ENCODE data around the gene OR52N4. TPM values are rescaled to one million over a fixed set of nuclear protein-coding genes. Genes with fewer than 3 reads are reported as not detected.
A peak's percentile ranks its signal among the peaks of the same experiment; 100 is the strongest.

The OR52N4 gene
- total and polyA plus RNA-seq, 9 of the 15 experiments (the other 6 are each of a cell fraction or from before 2014, with no cell fraction given): not detected

GRCh38 chr11:5727691-5728090 lies 26.4 kb upstream of the OR52N4 start:
- TF ChIP-seq ATF7 (IDR thresholded peaks at IDR 0.05): no peak
- peak; percentile 77 for TF ChIP-seq NFIC (IDR thresholded peaks at IDR 0.05)
- TF ChIP-seq NFIX (CRISPR knock-in tag; IDR thresholded peaks at IDR 0.05; ENCODE audit: low read depth): peak; percentile 40; the same call in 1 of the 2 replicates
- no peak for TF ChIP-seq ZNF217 (CRISPR knock-in tag; IDR thresholded peaks at IDR 0.05)
- Histone ChIP-seq H3K4me1 (replicated peaks in 1 of 2; ENCODE audit: control insufficient read depth in 2 of 2, insufficient read depth in 2 of 2, low read length in 2 of 2) (no peaks in the 10 kb centered on the region), H2AFZ (ENCODE audit: low read depth, low read length) (no peak overlapping the region), H3K4me2 (ENCODE audit: insufficient read depth, low read length) (no peak overlapping the region), H3K79me2 (ENCODE audit: control insufficient read depth, insufficient read depth, low read length) (no peaks in the 10 kb centered on the region), H3K4me3 (no peak overlapping the region), H3K27ac (ENCODE audit: extremely low read depth, low read depth, low read length) (no peak overlapping the region), H3K36me3 (ENCODE audit: control insufficient read depth, insufficient read depth, low read length) (no peaks in the 10 kb centered on the region), H3K9me1 (ENCODE audit: control insufficient read depth, insufficient read depth, low read length) (no peaks in the 10 kb centered on the region), H3K27me3 (ENCODE audit: control insufficient read depth in 2 of 2, insufficient read depth in 2 of 2, low read length in 2 of 2) (peaks cover 4 to 8% of the 10 kb centered on the region in 2 experiments; a peak in 4 of 5 replicates), H3K9ac (ENCODE audit: insufficient read depth in 1 of 2, low read depth in 2 of 2, low read length in 2 of 2) (no peak overlapping the region), H4K20me1 (replicated peaks; ENCODE audit: control insufficient read depth, insufficient read depth, low read length) (no peaks in the 10 kb centered on the region), H3K9me3 (replicated peaks; ENCODE audit: control insufficient read depth, insufficient read depth, low read depth, low read length) (no peaks in the 10 kb centered on the region)
- no peak for DNase-seq (ENCODE audit: extremely low read depth in 1 of 4, low spot score in 3 of 4)
- in situ Hi-C loops (cut with MboI) (no loop called here), intact Hi-C loops (cut with micrococcal nuclease) (no loop called here)
- ChIA-PET POLR2A (interaction anchor here (0.5 to 1.5 kb wide), 4 partner anchors 14 to 84 kb away, joined by 3 read pairs; no protein-coding TSS in a partner anchor), CTCF (ENCODE audit: low intra/inter-chr PET ratio) (no interaction called here)
- WGBS (ENCODE audit: insufficient coverage, low coverage, missing lambda C conversion rate): 0% methylated on average over 1 of the region's 1 CpG
- no peak for ATAC-seq
- no peak for FAIRE-seq
- no TSS peak for BruUV-seq (replicated peaks)

GRCh38 chr11:5736396-5736795 lies 17.6 kb upstream of the OR52N4 start, which contains the start of gene OR56B1:
OR56B1 (plus strand) TSS chr11:5736448; CDS start chr11:5736517, 69 bp downstream.
- no peak within 1 kb of the TSS for H2AFZ ChIP-seq (ENCODE audit: low read depth, low read length)
- intact Hi-C loops (cut with micrococcal nuclease): no loop called here
- H3K27ac ChIP-seq (ENCODE audit: extremely low read depth, low read depth, low read length): no peak within 1 kb of the TSS
- ChIA-PET POLR2A (interaction anchor here (0.6 to 1.2 kb wide), 2 partner anchors 24 to 139 kb away, joined by 3 read pairs; no protein-coding TSS in a partner anchor), CTCF (ENCODE audit: low intra/inter-chr PET ratio) (no interaction called here)
- no peak within 1 kb of the TSS for H3K4me2 ChIP-seq (ENCODE audit: insufficient read depth, low read length)
- no peaks in the 10 kb centered on the region for H3K9me1 ChIP-seq (ENCODE audit: control insufficient read depth, insufficient read depth, low read length)
- H3K79me2 ChIP-seq (ENCODE audit: control insufficient read depth, insufficient read depth, low read length): no peaks in the 10 kb centered on the region
- DNase-seq (ENCODE audit: extremely low read depth in 1 of 4, low spot score in 3 of 4) (no peak), ATAC-seq (no peak), FAIRE-seq (no peak)
- H3K9me3 ChIP-seq (replicated peaks; ENCODE audit: control insufficient read depth, insufficient read depth, low read depth, low read length): peaks cover 2% of the 10 kb centered on the region; the same call in 1 of the 2 replicates
- no peaks in the 10 kb centered on the region for H4K20me1 ChIP-seq (replicated peaks; ENCODE audit: control insufficient read depth, insufficient read depth, low read length)
- no peaks in the 10 kb centered on the region for H3K4me1 ChIP-seq (replicated peaks in 1 of 2; ENCODE audit: control insufficient read depth in 2 of 2, insufficient read depth in 2 of 2, low read length in 2 of 2)
- no TSS peak for BruUV-seq (replicated peaks)
- 0% methylated on average over 1 of the region's 1 CpG for WGBS (ENCODE audit: insufficient coverage, low coverage, missing lambda C conversion rate)
- peaks cover 0 to 2% of the 10 kb centered on the region in 2 experiments; a peak in 3 of 5 replicates for H3K27me3 ChIP-seq (ENCODE audit: control insufficient read depth in 2 of 2, insufficient read depth in 2 of 2, low read length in 2 of 2)
- no peaks in the 10 kb centered on the region for H3K36me3 ChIP-seq (ENCODE audit: control insufficient read depth, insufficient read depth, low read length)
- in situ Hi-C loops (cut with MboI): no loop called here
- no peak within 1 kb of the TSS for H3K4me3 ChIP-seq
- H3K9ac ChIP-seq (ENCODE audit: insufficient read depth in 1 of 2, low read depth in 2 of 2, low read length in 2 of 2): no peak within 1 kb of the TSS
- TF ChIP-seq TEAD1 (CRISPR knock-in tag; IDR thresholded peaks at IDR 0.05): no peak
- TF ChIP-seq MAFK (IDR thresholded peaks at IDR 0.05; ENCODE audit: low read length): no peak
- no peak for TF ChIP-seq GTF3C2 (IDR thresholded peaks at IDR 0.05; ENCODE audit: borderline replicate concordance, extremely low read depth, insufficient read length)
- TF ChIP-seq ZNF507 (tag; conservative IDR thresholded peaks at IDR 0.05): no peak
- TF ChIP-seq PYGO2 (tag; IDR thresholded peaks at IDR 0.05): no peak
- no peak for TF ChIP-seq ETV6 (IDR thresholded peaks at IDR 0.05; ENCODE audit: borderline replicate concordance in 1 of 2, low read depth in 2 of 2, low read length in 1 of 2)
- no peak for TF ChIP-seq ETV6 (CRISPR knock-in tag; IDR thresholded peaks at IDR 0.05; ENCODE audit: borderline replicate concordance)
- TF ChIP-seq POLR3G (IDR thresholded peaks at IDR 0.05; ENCODE audit: extremely low read depth, insufficient read length, insufficient replicate concordance): no peak
- no peak for TF ChIP-seq CAMTA2 (CRISPR knock-in tag; conservative IDR thresholded peaks at IDR 0.05)
- no peak for TF ChIP-seq FOSL1 (tag; conservative IDR thresholded peaks at IDR 0.05)
- TF ChIP-seq ZNF175 (CRISPR knock-in tag; IDR thresholded peaks at IDR 0.05; ENCODE audit: low read depth): no peak
